ENCODE data around the gene P2RX1. TPM values are rescaled to one million over a fixed set of nuclear protein-coding genes. Genes with fewer than 3 reads are reported as not detected.

Gene P2RX1
- total RNA-seq, 4 donors from 2014 or later: 1.2 to 18.8 (median 9.9) TPM

GRCh38 chr17:3896108-3896967 is 19.9 kb downstream of the P2RX1 start:
- TF ChIP-seq CTCF (IDR thresholded peaks at IDR 0.05) (no peak), POLR2A (IDR thresholded peaks at IDR 0.05) (no peak)
- Histone ChIP-seq H3K9me3 (no peaks in the 10 kb centered on the region), H3K36me3 (no peaks in the 10 kb centered on the region), H3K4me3 (no peak overlapping the region), H3K27ac (no peak overlapping the region), H3K4me1 (peaks cover 0 to 4% of the 10 kb centered on the region in 2 donors), H3K27me3 (no peaks in the 10 kb centered on the region)
- intact Hi-C loops (cut with DNase I; ENCODE audit: low total_unique reads): no loop called here
- DNase-seq: no peak

GRCh38 chr17:3895354-3895753 is 20.9 kb downstream of the P2RX1 start:
- intact Hi-C loops (cut with DNase I; ENCODE audit: low total_unique reads): no loop called here
- H3K4me1 ChIP-seq: peaks cover 0 to 12% of the 10 kb centered on the region in 2 donors

GRCh38 chr17:3894911-3895343 is 21.3 kb downstream of the P2RX1 start:
- Histone ChIP-seq H3K4me1 (peaks cover 0 to 15% of the 10 kb centered on the region in 2 donors), H3K27me3 (no peaks in the 10 kb centered on the region), H3K36me3 (no peaks in the 10 kb centered on the region), H3K4me3 (no peak overlapping the region), H3K27ac (peak overlapping the region in 1 of 2 donors; percentile 97), H3K9me3 (no peaks in the 10 kb centered on the region)
- intact Hi-C loops (cut with DNase I; ENCODE audit: low total_unique reads): no loop called here
- DNase-seq: peak in 1 of 2 donors; percentile 47
- TF ChIP-seq CTCF (IDR thresholded peaks at IDR 0.05): no peak
- TF ChIP-seq POLR2A (IDR thresholded peaks at IDR 0.05): peak in 1 of 2 donors; percentile 10

More at GRCh38 chr17:3895354-3895753, 20.9 kb downstream of the P2RX1 start:
- DNase-seq: no peak
- Histone ChIP-seq H3K9me3 (no peaks in the 10 kb centered on the region), H3K27me3 (no peaks in the 10 kb centered on the region), H3K36me3 (no peaks in the 10 kb centered on the region), H3K4me3 (no peak overlapping the region), H3K27ac (peak overlapping the region in 1 of 2 donors; percentile 97)
- no peak for TF ChIP-seq CTCF (IDR thresholded peaks at IDR 0.05)
- TF ChIP-seq POLR2A (IDR thresholded peaks at IDR 0.05): no peak

DNA sequence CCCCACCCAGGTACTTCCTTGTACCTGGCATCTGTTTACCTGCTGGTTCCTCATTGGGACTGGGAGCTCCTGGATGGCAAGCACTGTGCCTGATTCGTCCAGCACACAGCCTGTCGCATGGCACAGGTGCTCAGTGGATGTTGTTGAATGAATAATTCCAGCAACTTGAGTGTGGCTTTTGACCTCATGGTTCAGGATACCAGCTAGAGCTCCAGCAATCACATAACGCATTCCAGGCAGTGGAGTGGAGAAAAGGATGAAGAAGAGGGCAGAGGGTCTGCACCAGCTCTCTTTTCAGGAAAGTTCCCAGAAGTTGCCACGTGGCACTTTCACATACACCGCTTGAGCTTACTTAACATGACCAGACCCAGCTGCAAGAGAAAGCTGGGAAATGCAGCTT is 22.1 kb downstream of the P2RX1 start:
- H3K4me3 ChIP-seq: no peak overlapping the region
- no peaks in the 10 kb centered on the region for H3K9me3 ChIP-seq
- peaks cover 0 to 22% of the 10 kb centered on the region in 2 donors for H3K4me1 ChIP-seq
- no peaks in the 10 kb centered on the region for H3K27me3 ChIP-seq
- intact Hi-C loops (cut with DNase I; ENCODE audit: low total_unique reads): no loop called here
- H3K36me3 ChIP-seq: no peaks in the 10 kb centered on the region
- TF ChIP-seq CTCF (IDR thresholded peaks at IDR 0.05): no peak
- no peak for TF ChIP-seq POLR2A (IDR thresholded peaks at IDR 0.05)
- DNase-seq: no peak
- H3K27ac ChIP-seq: peak overlapping the region; percentile 96 to 97

GRCh38 chr17:3893720-3894116 is 22.5 kb downstream of the P2RX1 start:
- intact Hi-C loops (cut with DNase I; ENCODE audit: low total_unique reads): no loop called here

More at GRCh38 chr17:3893720-3894116, 22.5 kb downstream of the P2RX1 start:
- Histone ChIP-seq H3K36me3 (no peaks in the 10 kb centered on the region), H3K27me3 (no peaks in the 10 kb centered on the region), H3K27ac (peak overlapping the region; percentile 96 to 97), H3K4me1 (peaks cover 0 to 26% of the 10 kb centered on the region in 2 donors), H3K4me3 (peak overlapping the region in 1 of 2 donors; percentile 70), H3K9me3 (no peaks in the 10 kb centered on the region)
- TF ChIP-seq CTCF (IDR thresholded peaks at IDR 0.05) (no peak), POLR2A (IDR thresholded peaks at IDR 0.05) (no peak)
- no peak for DNase-seq

Data from uterus (tissue), 4 donors.